Measurements from ENCODE around the gene CAPN12.

GRCh38 chr19:38781058-38781457 is 36.8 kb upstream of the CAPN12 start:
- TF ChIP-seq CTCF (IDR thresholded peaks at IDR 0.05 in 2 of 3, conservative IDR thresholded peaks at IDR 0.05 in 1 of 3; ENCODE audit: borderline replicate concordance in 1 of 3, insufficient read depth in 1 of 3, low read depth in 2 of 3, low read length in 2 of 3) (no peak), POLR2A (IDR thresholded peaks at IDR 0.05; ENCODE audit: borderline replicate concordance, extremely low read depth, insufficient read depth, insufficient read length) (no peak), CEBPB (IDR thresholded peaks at IDR 0.05; ENCODE audit: low read depth) (no peak), EZH2phosphoT487 (IDR thresholded peaks at IDR 0.05; ENCODE audit: borderline replicate concordance) (no peak), ZBTB33 (IDR thresholded peaks at IDR 0.05; ENCODE audit: extremely low read depth, insufficient replicate concordance, low read length) (no peak), REST (IDR thresholded peaks at IDR 0.05; ENCODE audit: low read depth) (no peak), SP1 (IDR thresholded peaks at IDR 0.05; ENCODE audit: low read depth) (no peak), EZH2 (IDR thresholded peaks at IDR 0.05) (no peak), EGR1 (IDR thresholded peaks at IDR 0.05; ENCODE audit: low read depth) (no peak), SIN3A (IDR thresholded peaks at IDR 0.05; ENCODE audit: low read depth) (no peak), RAD21 (IDR thresholded peaks at IDR 0.05; ENCODE audit: low read depth) (no peak)
